Calu3 (cell line): ENCODE data around the gene MYRIP. TPM values are rescaled to one million over a fixed set of nuclear protein-coding genes. Genes with fewer than 3 reads are reported as not detected.

Experiments
- BruUV-seq: library from RNA; stranded (reverse); fragments of 400-500 nt; replicated peaks from 2 replicates; lab custom pipeline; 2021; lab: Mats Ljungman, UMichigan
- CTCF ChIA-PET: fragments of 300-600 bp; sonication (Branson Sonifier 250); formaldehyde crosslinking; loops from one replicate; lab custom pipeline; 2022; ENCODE audit warnings: antibody characterized with exemption; lab: Charles Lee
- DNase-seq: peaks from one replicate; pipeline ENCODE4 v3.0.0; 2022
- H3K27ac Mint-ChIP-seq: one replicate; pipeline ENCODE4 v1.8.0; 2022; ENCODE audit warnings: mixed read lengths; ENCODE audit not compliant: unreplicated experiment
- H3K27me3 Mint-ChIP-seq: one replicate; pipeline ENCODE4 v1.8.0; 2022; ENCODE audit warnings: mixed read lengths; ENCODE audit not compliant: unreplicated experiment
- H3K36me3 Mint-ChIP-seq: one replicate; pipeline ENCODE4 v1.8.0; 2022; ENCODE audit warnings: mild to moderate bottlenecking, moderate library complexity, mixed read lengths; ENCODE audit not compliant: insufficient read depth, unreplicated experiment
- H3K4me1 Mint-ChIP-seq: one replicate; pipeline ENCODE4 v1.8.0; 2022; ENCODE audit warnings: mild to moderate bottlenecking, low read depth, mixed read lengths; ENCODE audit not compliant: unreplicated experiment
- H3K4me3 Mint-ChIP-seq: one replicate; pipeline ENCODE4 v1.8.0; 2022; ENCODE audit warnings: mild to moderate bottlenecking, low read depth, moderate library complexity, mixed read lengths; ENCODE audit not compliant: unreplicated experiment
- H3K9me3 Mint-ChIP-seq: one replicate; pipeline ENCODE4 v1.8.0; 2022; ENCODE audit warnings: low read depth, mixed read lengths; ENCODE audit not compliant: unreplicated experiment
- intact Hi-C: fragments of 100-400 bp; cut with micrococcal nuclease; formaldehyde crosslinking; loops from one replicate; pipeline ENCODE4 v1.10.0; 2022; ENCODE audit not compliant: unreplicated experiment
- total RNA-seq: library from RNA; stranded (reverse); gene quantifications from 2 replicates; pipeline ENCODE4 v1.2.3, GENCODE V29; 2022
- TF ChIP-seq, protein P1 (sequence below): fragments of 200-600 bp; IDR thresholded peaks from one replicate; pipeline ENCODE4 v1.8.0; 2022; ENCODE audit warnings: antibody characterized with exemption; ENCODE audit not compliant: unreplicated experiment

The MYRIP gene
- total RNA-seq, 1 experiment from 2014 or later: 5.6 TPM

- CTCF ChIA-PET: no interaction called here
- no TSS peak for BruUV-seq
- intact Hi-C loops: no loop called here
These were observed 124.7 kb downstream of the MYRIP start for GRCh38 chr3:39933986-39934693.

GRCh38 chr3:39934696-39935095, 125.3 kb downstream of the MYRIP start:
- TF ChIP-seq, protein P1, sequence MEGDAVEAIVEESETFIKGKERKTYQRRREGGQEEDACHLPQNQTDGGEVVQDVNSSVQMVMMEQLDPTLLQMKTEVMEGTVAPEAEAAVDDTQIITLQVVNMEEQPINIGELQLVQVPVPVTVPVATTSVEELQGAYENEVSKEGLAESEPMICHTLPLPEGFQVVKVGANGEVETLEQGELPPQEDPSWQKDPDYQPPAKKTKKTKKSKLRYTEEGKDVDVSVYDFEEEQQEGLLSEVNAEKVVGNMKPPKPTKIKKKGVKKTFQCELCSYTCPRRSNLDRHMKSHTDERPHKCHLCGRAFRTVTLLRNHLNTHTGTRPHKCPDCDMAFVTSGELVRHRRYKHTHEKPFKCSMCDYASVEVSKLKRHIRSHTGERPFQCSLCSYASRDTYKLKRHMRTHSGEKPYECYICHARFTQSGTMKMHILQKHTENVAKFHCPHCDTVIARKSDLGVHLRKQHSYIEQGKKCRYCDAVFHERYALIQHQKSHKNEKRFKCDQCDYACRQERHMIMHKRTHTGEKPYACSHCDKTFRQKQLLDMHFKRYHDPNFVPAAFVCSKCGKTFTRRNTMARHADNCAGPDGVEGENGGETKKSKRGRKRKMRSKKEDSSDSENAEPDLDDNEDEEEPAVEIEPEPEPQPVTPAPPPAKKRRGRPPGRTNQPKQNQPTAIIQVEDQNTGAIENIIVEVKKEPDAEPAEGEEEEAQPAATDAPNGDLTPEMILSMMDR: no peak
- H3K27me3 Mint-ChIP-seq: no peaks in the 10 kb centered on the region
- no peak for DNase-seq
- H3K36me3 Mint-ChIP-seq: no peaks in the 10 kb centered on the region
- peaks cover 8% of the 10 kb centered on the region for H3K4me1 Mint-ChIP-seq
- no TSS peak for BruUV-seq
- intact Hi-C loops: no loop called here
- H3K4me3 Mint-ChIP-seq: no peak overlapping the region
- CTCF ChIA-PET: no interaction called here
- no peaks in the 10 kb centered on the region for H3K9me3 Mint-ChIP-seq
- no peak overlapping the region for H3K27ac Mint-ChIP-seq

More at GRCh38 chr3:39933986-39934693, 124.7 kb downstream of the MYRIP start:
- DNase-seq: no peak
- Mint-ChIP-seq H3K4me3 (no peak overlapping the region), H3K27ac (no peak overlapping the region), H3K36me3 (no peaks in the 10 kb centered on the region), H3K4me1 (peaks cover 8% of the 10 kb centered on the region), H3K27me3 (no peaks in the 10 kb centered on the region), H3K9me3 (no peaks in the 10 kb centered on the region)
- TF ChIP-seq, protein P1: no peak

DNA sequence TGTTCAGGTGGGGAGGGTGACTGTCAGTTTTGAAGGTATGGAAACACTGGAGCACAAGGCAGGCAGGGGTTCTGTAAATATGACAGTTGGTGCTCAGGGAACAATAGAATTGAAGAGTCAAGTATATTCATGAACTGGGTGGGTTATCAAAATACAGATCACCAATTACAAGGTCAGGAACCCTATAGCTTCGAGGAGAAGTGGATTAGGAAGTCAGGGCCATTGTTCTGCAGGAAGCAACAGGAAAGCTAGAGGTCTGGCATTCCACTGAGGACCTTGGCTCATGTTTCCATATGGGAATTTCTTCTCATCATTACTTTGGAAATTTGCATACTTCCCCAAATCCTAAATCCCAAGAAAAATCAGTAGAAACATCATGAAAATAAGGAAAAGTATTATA, 125.9 kb downstream of the MYRIP start:
- BruUV-seq: no TSS peak
- no peak overlapping the region for H3K4me3 Mint-ChIP-seq
- peaks cover 8% of the 10 kb centered on the region for H3K4me1 Mint-ChIP-seq
- no peak overlapping the region for H3K27ac Mint-ChIP-seq
- H3K9me3 Mint-ChIP-seq: no peaks in the 10 kb centered on the region
- TF ChIP-seq, protein P1: no peak
- H3K27me3 Mint-ChIP-seq: no peaks in the 10 kb centered on the region
- no peaks in the 10 kb centered on the region for H3K36me3 Mint-ChIP-seq
- CTCF ChIA-PET: no interaction called here
- intact Hi-C loops: no loop called here
- DNase-seq: no peak

DNA sequence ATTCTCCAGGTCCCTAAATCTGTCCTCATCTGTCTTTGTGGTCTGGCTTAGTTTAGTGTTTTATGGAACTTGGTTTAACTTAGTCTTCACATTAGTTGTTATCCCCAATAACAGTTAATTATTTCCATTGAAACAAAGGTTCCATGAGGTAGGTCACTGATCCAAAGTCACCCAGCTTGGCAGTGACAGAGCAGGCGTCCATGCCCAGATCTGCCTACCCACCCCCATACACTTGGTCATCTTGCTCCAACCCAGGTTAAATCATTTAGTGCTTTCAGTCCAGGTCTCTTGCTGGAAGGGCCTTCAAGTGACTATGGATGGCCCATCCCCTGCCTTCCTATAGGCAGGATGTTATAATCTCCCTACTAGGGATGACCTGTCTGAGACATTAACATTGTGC, 127.4 kb downstream of the MYRIP start:
- no peak overlapping the region for H3K4me3 Mint-ChIP-seq
- no peaks in the 10 kb centered on the region for H3K9me3 Mint-ChIP-seq
- intact Hi-C loops: no loop called here
- CTCF ChIA-PET: no interaction called here
- TF ChIP-seq, protein P1: no peak
- peaks cover 8% of the 10 kb centered on the region for H3K4me1 Mint-ChIP-seq
- H3K36me3 Mint-ChIP-seq: no peaks in the 10 kb centered on the region
- H3K27ac Mint-ChIP-seq: no peak overlapping the region
- BruUV-seq: no TSS peak
- H3K27me3 Mint-ChIP-seq: no peaks in the 10 kb centered on the region
- DNase-seq: no peak
